ENCODE results near the gene CELF3. TPM values are rescaled to one million over a fixed set of nuclear protein-coding genes. Genes with fewer than 3 reads are reported as not detected.
"Not testable (repeated sequence)": the region's sequence is repeated elsewhere in the genome, so short reads cannot be mapped to it uniquely, and the experiment has no call there.

The CELF3 gene
- total RNA-seq, 6 experiments from 2014 or later: not detected

- DNase-seq: no peak
- no peak for TF ChIP-seq POLR2A (IDR thresholded peaks at IDR 0.05)
- no peak for TF ChIP-seq CTCF (IDR thresholded peaks at IDR 0.05)
- H3K4me1 ChIP-seq: peaks cover 0 to 10% (median 0%) of the 10 kb centered on the region in 4 donors
- no peak overlapping the region for H3K27ac ChIP-seq
- no peak for ATAC-seq
- no peak overlapping the region for H3K4me3 ChIP-seq
- H3K27me3 ChIP-seq: no peaks in the 10 kb centered on the region
- H3K36me3 ChIP-seq: peaks cover 0 to 18% (median 6%) of the 10 kb centered on the region in 4 donors
- 91% methylated on average over 3 of the region's 3 CpGs for WGBS (ENCODE audit: insufficient coverage, low coverage, low lambda C conversion rate, missing lambda C conversion rate)
- no peaks in the 10 kb centered on the region for H3K9me3 ChIP-seq
- intact Hi-C loops (cut with DNase I): no loop called here
Measured at GRCh38 chr1:151692226-151692625, 24.4 kb downstream of the CELF3 start.

DNA sequence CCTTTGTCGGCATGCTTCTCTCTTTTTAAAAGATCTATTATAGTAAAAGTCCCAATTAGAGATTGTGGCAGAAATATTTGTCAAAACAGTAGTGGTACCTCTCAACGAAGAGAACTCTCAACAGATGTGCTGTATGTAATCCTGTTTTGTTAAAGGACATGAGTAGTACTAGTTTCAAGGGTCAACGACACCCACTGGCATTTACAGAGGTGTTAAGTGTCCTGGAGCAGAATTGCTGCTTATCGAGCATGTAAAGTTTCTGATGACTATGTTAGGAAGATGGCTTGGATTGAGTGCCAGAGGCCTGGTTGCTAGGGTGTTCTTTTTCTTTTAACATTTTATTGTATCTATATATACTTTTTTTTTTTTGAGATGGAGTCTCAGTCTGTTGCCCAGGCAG is 27.1 kb downstream of the CELF3 start:
- no peak overlapping the region for H3K27ac ChIP-seq
- intact Hi-C loops (cut with DNase I): no loop called here
- H3K4me3 ChIP-seq: no peak overlapping the region
- H3K4me1 ChIP-seq: peaks cover 0 to 12% (median 0%) of the 10 kb centered on the region in 4 donors
- H3K27me3 ChIP-seq: no peaks in the 10 kb centered on the region
- DNase-seq (no peak), ATAC-seq (no peak)
- 67% methylated on average over 4 of the region's 4 CpGs for WGBS (ENCODE audit: insufficient coverage, low coverage, low lambda C conversion rate, missing lambda C conversion rate)
- H3K9me3 ChIP-seq: no peaks in the 10 kb centered on the region
- TF ChIP-seq CTCF (IDR thresholded peaks at IDR 0.05): no peak
- TF ChIP-seq POLR2A (IDR thresholded peaks at IDR 0.05): no peak
- H3K36me3 ChIP-seq: peaks cover 0 to 24% (median 2%) of the 10 kb centered on the region in 4 donors

DNA sequence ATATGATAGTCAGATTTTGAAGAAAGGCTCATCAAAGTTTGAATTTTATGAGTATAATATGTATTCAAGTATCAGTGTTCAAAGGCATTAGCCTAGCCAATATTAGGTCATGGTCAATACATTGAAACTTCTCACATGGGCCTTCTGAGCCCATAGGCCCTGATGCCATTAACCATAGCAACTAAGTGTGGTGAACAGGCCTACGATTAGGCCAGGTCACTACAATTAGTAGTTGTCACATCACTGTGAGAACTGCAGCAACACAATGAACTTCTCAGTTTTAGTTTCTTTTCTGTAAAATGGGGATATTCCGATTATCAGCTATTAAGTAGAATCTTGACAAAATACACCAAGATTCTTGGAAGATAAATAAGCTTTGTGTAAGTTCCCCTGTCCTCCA is 30.0 kb downstream of the CELF3 start:
- no peaks in the 10 kb centered on the region for H3K27me3 ChIP-seq
- no peaks in the 10 kb centered on the region for H3K9me3 ChIP-seq
- H3K27ac ChIP-seq: peak overlapping the region in 1 of 3 donors; percentile 59
- H3K4me1 ChIP-seq: peaks cover 0 to 12% (median 0%) of the 10 kb centered on the region in 4 donors
- intact Hi-C loops (cut with DNase I): no loop called here
- TF ChIP-seq CTCF (IDR thresholded peaks at IDR 0.05): no peak
- TF ChIP-seq POLR2A (IDR thresholded peaks at IDR 0.05): no peak
- 86% methylated on average over 2 of the region's 2 CpGs for WGBS (ENCODE audit: insufficient coverage, low coverage, low lambda C conversion rate, missing lambda C conversion rate)
- ATAC-seq (no peak), DNase-seq (no peak)
- no peak overlapping the region for H3K4me3 ChIP-seq
- peaks cover 0 to 15% (median 0%) of the 10 kb centered on the region in 4 donors for H3K36me3 ChIP-seq

- no peak for DNase-seq
- no peak for ATAC-seq
- 65% methylated on average over 2 of the region's 2 CpGs for WGBS (ENCODE audit: insufficient coverage, low coverage, low lambda C conversion rate, missing lambda C conversion rate)
- intact Hi-C loops (cut with DNase I): no loop called here
- Histone ChIP-seq H3K9me3 (no peaks in the 10 kb centered on the region), H3K4me3 (no peak overlapping the region), H3K27me3 (no peaks in the 10 kb centered on the region), H3K27ac (no peak overlapping the region), H3K4me1 (peaks cover 0 to 12% (median 0%) of the 10 kb centered on the region in 4 donors), H3K36me3 (peaks cover 0 to 15% (median 0%) of the 10 kb centered on the region in 4 donors)
- TF ChIP-seq POLR2A (IDR thresholded peaks at IDR 0.05): no peak
- TF ChIP-seq CTCF (IDR thresholded peaks at IDR 0.05): no peak
Measured at GRCh38 chr1:151684128-151684527, 32.5 kb downstream of the CELF3 start.

- intact Hi-C loops (cut with DNase I); H3K4me1 ChIP-seq; H3K27ac ChIP-seq; ATAC-seq; H3K9me3 ChIP-seq; DNase-seq; H3K27me3 ChIP-seq; H3K4me3 ChIP-seq: not testable (repeated sequence)
- WGBS (ENCODE audit: insufficient coverage, low coverage, low lambda C conversion rate, missing lambda C conversion rate): 98% methylated on average over 4 of the region's 7 CpGs
- peaks cover 0 to 15% (median 0%) of the 10 kb centered on the region in 4 donors for H3K36me3 ChIP-seq
Measured at GRCh38 chr1:151682901-151683300, 33.7 kb downstream of the CELF3 start.

All from right lobe of liver (tissue), 6 donors.